Measurements from ENCODE around the gene C1RL. TPM values are rescaled to one million over a fixed set of nuclear protein-coding genes. Genes with fewer than 3 reads are reported as not detected.
A peak's percentile ranks its signal among the peaks of the same experiment; 100 is the strongest.
"Not testable (repeated sequence)": the region's sequence is repeated elsewhere in the genome, so short reads cannot be mapped to it uniquely, and the experiment has no call there.

Gene C1RL
- total and polyA plus RNA-seq, 4 experiments from 2014 or later: 4.9 to 33.6 (median 20.1) TPM

- peak overlapping the region; percentile 74 for H3K27ac ChIP-seq (ENCODE audit: low read depth, low read length)
- POLR2A ChIA-PET (ENCODE audit: partially characterized antibody): interaction anchor here (0.9 to 4.4 kb wide), 31 partner anchors 9 to 419 kb away, joined by 3 to 62 read pairs (median 8); partner anchors contain the start of genes ATN1, C12orf57, C1R and CDCA3
- intact Hi-C loops (cut with micrococcal nuclease): loop anchor here (1.0 to 2.0 kb wide), 5 partner anchors 23 to 236 kb away; partner anchors contain the start of genes CLSTN3, EMG1, LPCAT3 and PHB2
- CTCF ChIA-PET (ENCODE audit: partially characterized antibody): interaction anchor here (0.8 to 8.3 kb wide), 35 partner anchors 9 to 773 kb away, joined by 3 to 130 read pairs (median 4); partner anchors contain the start of genes C12orf57, C1R, LPCAT3 and PEX5
- peak overlapping the region; percentile 54 to 94 for H3K4me3 ChIP-seq (ENCODE audit: low read length in 2 of 2)
- no peaks in the 10 kb centered on the region for H3K27me3 ChIP-seq (ENCODE audit: insufficient read depth, low read length)
- Mint-ChIP-seq H3K9me3 (peaks cover 0 to 12% (median 10%) of the 10 kb centered on the region in 8 donors), H3K4me1 (peaks cover 26 to 57% (median 43%) of the 10 kb centered on the region in 4 donors), H3K27me3 (no peaks in the 10 kb centered on the region), H3K27ac (peak overlapping the region; percentile 91 to 97 (median 95)), H3K4me3 (peak overlapping the region; percentile 93 to 96 (median 94)), H3K36me3 (peaks cover 25 to 40% of the 10 kb centered on the region in 2 donors)
- no peaks in the 10 kb centered on the region for H3K36me3 ChIP-seq (ENCODE audit: insufficient read depth, low read length)
- peak; percentile 64 to 79 (median 68) for DNase-seq
- H3K4me1 ChIP-seq (ENCODE audit: insufficient read depth, low read length): peaks cover 39% of the 10 kb centered on the region
- no peaks in the 10 kb centered on the region for H3K9me3 ChIP-seq (ENCODE audit: control insufficient read depth in 1 of 2, low read length in 2 of 2)
Observed at GRCh38 chr12:7108003-7108795, 815 bp downstream of the C1RL start.

- peaks cover 26 to 43% of the 10 kb centered on the region in 2 donors for H3K36me3 Mint-ChIP-seq
- H3K4me1 Mint-ChIP-seq: peaks cover 29 to 61% (median 46%) of the 10 kb centered on the region in 4 donors
- peaks cover 0 to 12% (median 10%) of the 10 kb centered on the region in 8 donors for H3K9me3 Mint-ChIP-seq
- Histone ChIP-seq H3K27ac (ENCODE audit: low read depth, low read length) (peak overlapping the region; percentile 74), H3K27me3 (ENCODE audit: insufficient read depth, low read length) (no peaks in the 10 kb centered on the region), H3K4me3 (ENCODE audit: low read length in 2 of 2) (peak overlapping the region; percentile 54 to 94), H3K36me3 (ENCODE audit: insufficient read depth, low read length) (no peaks in the 10 kb centered on the region), H3K9me3 (ENCODE audit: control insufficient read depth in 1 of 2, low read length in 2 of 2) (no peaks in the 10 kb centered on the region), H3K4me1 (ENCODE audit: insufficient read depth, low read length) (peaks cover 39% of the 10 kb centered on the region)
- H3K27ac Mint-ChIP-seq: peak overlapping the region; percentile 91 to 97 (median 95)
- ChIA-PET POLR2A (ENCODE audit: partially characterized antibody) (interaction anchor here (1.1 to 4.4 kb wide), 29 partner anchors 8 to 419 kb away, joined by 3 to 62 read pairs (median 9); partner anchors contain the start of genes ATN1, C12orf57, C1R and CDCA3), CTCF (ENCODE audit: partially characterized antibody) (interaction anchor here (0.7 to 8.3 kb wide), 31 partner anchors 8 to 772 kb away, joined by 3 to 130 read pairs (median 4); partner anchors contain the start of genes C12orf57, C1R, LPCAT3 and PEX5)
- H3K4me3 Mint-ChIP-seq: peak overlapping the region; percentile 93 to 96 (median 94)
- no peaks in the 10 kb centered on the region for H3K27me3 Mint-ChIP-seq
- intact Hi-C loops (cut with micrococcal nuclease): loop anchor here (1.0 to 2.0 kb wide), 5 partner anchors 23 to 235 kb away; partner anchors contain the start of genes CLSTN3, EMG1, LPCAT3 and PHB2
- no peak for DNase-seq
Observed at GRCh38 chr12:7107636-7108002, 1.4 kb downstream of the C1RL start.

- intact Hi-C loops (cut with micrococcal nuclease); H3K9me3 ChIP-seq (ENCODE audit: control insufficient read depth in 1 of 2, low read length in 2 of 2); H3K27me3 ChIP-seq (ENCODE audit: insufficient read depth, low read length); H3K27me3 Mint-ChIP-seq; H3K36me3 ChIP-seq (ENCODE audit: insufficient read depth, low read length); DNase-seq; H3K27ac ChIP-seq (ENCODE audit: low read depth, low read length); H3K4me3 ChIP-seq (ENCODE audit: low read length in 2 of 2): not testable (repeated sequence)
- peaks cover 39% of the 10 kb centered on the region for H3K4me1 ChIP-seq (ENCODE audit: insufficient read depth, low read length)
- ChIA-PET POLR2A (ENCODE audit: partially characterized antibody) (interaction anchor here (1.2 to 4.4 kb wide), 18 partner anchors 8 to 255 kb away, joined by 3 to 62 read pairs (median 12); partner anchors contain the start of genes ATN1, C12orf57, CDCA3 and ENO2), CTCF (ENCODE audit: partially characterized antibody) (interaction anchor here (0.7 to 8.3 kb wide), 21 partner anchors 8 to 772 kb away, joined by 3 to 130 read pairs (median 4); partner anchors contain the start of genes C12orf57, C1R, LPCAT3 and RNU7-1)
- Mint-ChIP-seq H3K4me1 (peaks cover 32 to 65% (median 50%) of the 10 kb centered on the region in 4 donors), H3K4me3 (peak overlapping the region in 7 of 8 donors; percentile 49 to 71 (median 69)), H3K36me3 (peaks cover 28 to 47% of the 10 kb centered on the region in 2 donors), H3K27ac (peak overlapping the region in 4 of 7 donors; percentile 36 to 72 (median 58)), H3K9me3 (peaks cover 0 to 12% (median 10%) of the 10 kb centered on the region in 8 donors)
Observed at GRCh38 chr12:7107181-7107580, 1.8 kb downstream of the C1RL start.

- no peaks in the 10 kb centered on the region for H3K36me3 ChIP-seq (ENCODE audit: insufficient read depth, low read length)
- H3K27ac ChIP-seq (ENCODE audit: low read depth, low read length): no peak overlapping the region
- no peaks in the 10 kb centered on the region for H3K27me3 ChIP-seq (ENCODE audit: insufficient read depth, low read length)
- H3K4me3 ChIP-seq (ENCODE audit: low read length in 2 of 2): no peak overlapping the region
- no peak for DNase-seq
- peaks cover 39% of the 10 kb centered on the region for H3K4me1 ChIP-seq (ENCODE audit: insufficient read depth, low read length)
- H3K9me3 ChIP-seq (ENCODE audit: control insufficient read depth in 1 of 2, low read length in 2 of 2): no peaks in the 10 kb centered on the region
- Mint-ChIP-seq H3K27ac (peak overlapping the region in 5 of 7 donors; percentile 53 to 87 (median 61)), H3K36me3 (peaks cover 28 to 51% of the 10 kb centered on the region in 2 donors), H3K27me3 (no peaks in the 10 kb centered on the region), H3K4me3 (peak overlapping the region in 7 of 8 donors; percentile 30 to 71 (median 69)), H3K4me1 (peaks cover 31 to 69% (median 51%) of the 10 kb centered on the region in 4 donors), H3K9me3 (peaks cover 0 to 12% (median 10%) of the 10 kb centered on the region in 8 donors)
- ChIA-PET POLR2A (ENCODE audit: partially characterized antibody) (interaction anchor here (3.8 kb wide), 1 partner anchor 161 kb away, joined by 62 read pairs; the partner anchor contains the start of genes C12orf57 and RNU7-1), CTCF (ENCODE audit: partially characterized antibody) (interaction anchor here (1.3 to 4.1 kb wide), 4 partner anchors 10 to 215 kb away, joined by 3 to 36 read pairs (median 3); partner anchors contain the start of genes C12orf57, C1R and RNU7-1)
- intact Hi-C loops (cut with micrococcal nuclease): no loop called here
Observed at GRCh38 chr12:7106082-7106481, 2.9 kb downstream of the C1RL start.

GRCh38 chr12:7103837-7104584 lies 5.0 kb downstream of the C1RL start:
- peaks cover 7% of the 10 kb centered on the region for H3K36me3 ChIP-seq (ENCODE audit: insufficient read depth, low read length)
- Mint-ChIP-seq H3K9me3 (peaks cover 0 to 12% (median 10%) of the 10 kb centered on the region in 8 donors), H3K36me3 (peaks cover 32 to 53% of the 10 kb centered on the region in 2 donors), H3K27me3 (no peaks in the 10 kb centered on the region), H3K4me1 (peaks cover 31 to 57% (median 40%) of the 10 kb centered on the region in 4 donors), H3K4me3 (peak overlapping the region in 2 of 8 donors; percentile 31 to 45), H3K27ac (peak overlapping the region in 4 of 7 donors; percentile 16 to 69 (median 62))
- POLR2A ChIA-PET (ENCODE audit: partially characterized antibody): interaction anchor here (1.4 kb wide), 1 partner anchor 27 kb away, joined by 4 read pairs; no protein-coding TSS in a partner anchor
- peaks cover 30% of the 10 kb centered on the region for H3K4me1 ChIP-seq (ENCODE audit: insufficient read depth, low read length)
- no peak overlapping the region for H3K4me3 ChIP-seq (ENCODE audit: low read length in 2 of 2)
- H3K27me3 ChIP-seq (ENCODE audit: insufficient read depth, low read length): no peaks in the 10 kb centered on the region
- intact Hi-C loops (cut with micrococcal nuclease): no loop called here
- no peak for DNase-seq
- H3K9me3 ChIP-seq (ENCODE audit: control insufficient read depth in 1 of 2, low read length in 2 of 2): no peaks in the 10 kb centered on the region
- no peak overlapping the region for H3K27ac ChIP-seq (ENCODE audit: low read depth, low read length)
- CTCF ChIA-PET (ENCODE audit: partially characterized antibody): interaction anchor here (0.5 to 1.0 kb wide), 3 partner anchors 8 to 183 kb away, joined by 3 to 4 read pairs (median 3); no protein-coding TSS in a partner anchor

- no peak for DNase-seq
- peaks cover 27 to 46% (median 33%) of the 10 kb centered on the region in 4 donors for H3K4me1 Mint-ChIP-seq
- ChIA-PET POLR2A (ENCODE audit: partially characterized antibody) (interaction anchor here (1.0 kb wide), 1 partner anchor 9 kb away, joined by 3 read pairs; no protein-coding TSS in a partner anchor), CTCF (ENCODE audit: partially characterized antibody) (interaction anchor here (0.9 to 1.6 kb wide), 5 partner anchors 9 to 179 kb away, joined by 3 to 6 read pairs (median 3); no protein-coding TSS in a partner anchor)
- Histone ChIP-seq H3K36me3 (ENCODE audit: insufficient read depth, low read length) (peaks cover 7% of the 10 kb centered on the region), H3K27ac (ENCODE audit: low read depth, low read length) (no peak overlapping the region), H3K4me3 (ENCODE audit: low read length in 2 of 2) (no peak overlapping the region), H3K27me3 (ENCODE audit: insufficient read depth, low read length) (no peaks in the 10 kb centered on the region), H3K9me3 (ENCODE audit: control insufficient read depth in 1 of 2, low read length in 2 of 2) (no peaks in the 10 kb centered on the region), H3K4me1 (ENCODE audit: insufficient read depth, low read length) (peaks cover 26% of the 10 kb centered on the region)
- H3K27me3 Mint-ChIP-seq: no peaks in the 10 kb centered on the region
- H3K27ac Mint-ChIP-seq: peak overlapping the region in 5 of 7 donors; percentile 16 to 87 (median 77)
- peaks cover 0 to 12% (median 10%) of the 10 kb centered on the region in 8 donors for H3K9me3 Mint-ChIP-seq
- intact Hi-C loops (cut with micrococcal nuclease): no loop called here
- peak overlapping the region in 2 of 8 donors; percentile 2 to 3 for H3K4me3 Mint-ChIP-seq
- peaks cover 37 to 49% of the 10 kb centered on the region in 2 donors for H3K36me3 Mint-ChIP-seq
Observed at GRCh38 chr12:7102582-7102981, 6.4 kb downstream of the C1RL start.

Measured in CD4-positive, alpha-beta memory T cell (primary cell).